HFF-Myc (cell line): ENCODE results near the gene NRROS.
A peak's percentile ranks its signal among the peaks of the same experiment; 100 is the strongest.
"Not testable (repeated sequence)": the region's sequence is repeated elsewhere in the genome, so short reads cannot be mapped to it uniquely, and the experiment has no call there.

Experiments
- DNase-seq: peaks from one replicate; pipeline ENCODE4 v3.0.0-alpha.2; 2011; ENCODE audit warnings: low read depth; ENCODE audit errors: extremely low read depth
- H3K4me3 ChIP-seq: replicated peaks from 2 replicates; pipeline ENCODE4 v1.5.1; 2011; ENCODE audit warnings: low read depth, mild to moderate bottlenecking, control low read depth, low read length
- CTCF ChIP-seq: IDR thresholded peaks from 2 replicates; pipeline ENCODE4 v1.5.1; 2012; ENCODE audit warnings: mild to moderate bottlenecking, low read depth, low read length, control low read depth; ENCODE audit errors: missing control alignments

NRROS gene

GRCh38 chr3:196603683-196604082, 35.8 kb upstream of the NRROS start:
- H3K4me3 ChIP-seq, result no peak overlapping the region
- no peak for TF ChIP-seq CTCF
- DNase-seq, result no peak

DNA sequence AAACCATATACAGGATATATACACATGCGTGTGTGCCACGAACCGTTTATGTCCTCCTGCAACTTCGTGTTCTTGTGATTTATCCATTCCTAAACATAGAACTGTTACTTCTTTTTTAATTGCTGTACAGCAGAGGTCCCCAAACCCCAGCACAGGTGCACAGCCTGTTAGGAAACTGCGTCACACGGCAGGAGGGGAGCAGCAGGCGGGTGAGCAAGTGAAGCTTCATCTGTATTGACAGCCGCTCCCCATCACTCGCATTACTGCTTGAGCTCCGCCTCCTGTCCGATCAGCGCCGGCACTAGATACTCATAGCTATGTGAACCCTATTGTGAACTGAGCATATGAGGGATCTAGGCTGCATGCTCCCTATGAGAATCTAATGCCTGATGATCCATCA, 34.9 kb upstream of the NRROS start:
- no peak for DNase-seq
- no peak overlapping the region for H3K4me3 ChIP-seq
- TF ChIP-seq CTCF, result no peak

DNA sequence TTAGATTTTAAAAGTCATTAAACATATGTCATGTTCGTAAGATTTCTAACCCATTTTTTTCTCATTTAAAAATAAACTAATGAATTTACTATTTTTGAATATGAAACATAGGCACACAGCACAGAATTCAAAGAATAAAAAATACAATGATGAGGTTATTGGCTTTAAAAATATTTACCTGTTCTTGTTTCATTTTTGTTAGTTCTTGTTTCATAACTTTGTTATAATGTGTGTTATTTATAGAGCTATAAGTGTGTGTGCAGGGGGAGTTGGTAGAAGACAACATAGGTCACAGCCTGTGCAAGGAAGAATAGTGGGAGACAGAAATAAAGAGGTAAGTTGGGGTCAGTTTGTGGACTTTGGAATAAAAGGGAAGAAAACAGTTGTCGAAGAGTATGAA, 30.8 kb upstream of the NRROS start:
- no peak for TF ChIP-seq CTCF
- DNase-seq, result no peak
- no peak overlapping the region for H3K4me3 ChIP-seq

DNA sequence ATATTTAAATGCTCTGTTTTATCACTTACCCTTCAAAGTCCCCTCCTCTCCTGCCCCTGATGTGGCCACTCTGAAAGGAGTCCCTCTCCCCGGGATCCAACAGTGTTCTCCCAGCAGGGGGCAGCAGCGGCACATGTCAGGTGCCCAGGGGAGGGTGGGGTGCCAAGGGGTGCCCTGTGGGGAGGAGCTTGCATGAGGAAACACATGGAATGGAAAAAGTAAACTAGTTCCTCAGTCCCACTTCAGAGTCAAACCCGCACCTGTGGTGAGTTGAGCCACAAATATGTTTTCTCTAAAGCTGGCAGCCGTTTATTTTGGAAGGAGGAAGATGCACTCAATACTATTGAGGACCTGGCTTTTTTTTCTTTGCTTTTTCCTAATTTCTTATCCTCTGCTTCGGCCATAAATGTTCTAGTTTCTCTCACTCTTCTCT, 30.1 kb upstream of the NRROS start:
- no peak overlapping the region for H3K4me3 ChIP-seq
- peak; percentile 83 for TF ChIP-seq CTCF
- peak; percentile 44 for DNase-seq

GRCh38 chr3:196609805-196610515, 29.5 kb upstream of the NRROS start:
- no peak for TF ChIP-seq CTCF
- no peak overlapping the region for H3K4me3 ChIP-seq
- no peak for DNase-seq

GRCh38 chr3:196611761-196612483, 27.6 kb upstream of the NRROS start:
- DNase-seq, result no peak
- no peak for TF ChIP-seq CTCF
- no peak overlapping the region for H3K4me3 ChIP-seq

GRCh38 chr3:196615234-196615633, 24.3 kb upstream of the NRROS start:
- DNase-seq, H3K4me3 ChIP-seq: not testable (repeated sequence)
